B cell (primary cell): ENCODE results near the gene ARHGAP26. TPM values are rescaled to one million over a fixed set of nuclear protein-coding genes. Genes with fewer than 3 reads are reported as not detected.

Experiments used
- ATAC-seq: fragments of 200-7000 bp; cut with Tn5 transposase; one replicate; pipeline ENCODE4 v1.10.0; 2021; ENCODE audit warnings: low read depth, mild to moderate bottlenecking, moderate number of reproducible peaks, moderate library complexity
- CTCF ChIA-PET: fragments of 350-600 bp; sonication (Branson Sonifier 250); formaldehyde crosslinking; loops from one replicate; lab custom pipeline; 2021; ENCODE audit warnings: antibody characterized with exemption, inconsistent platforms; lab: Charles Lee
- POLR2A ChIA-PET: fragments of 350-600 bp; sonication (Branson Sonifier 250); formaldehyde crosslinking; loops from one replicate; lab custom pipeline; 2021; ENCODE audit warnings: antibody characterized with exemption; lab: Charles Lee
- DNase-seq: peaks from one replicate; pipeline ENCODE4 v3.0.0; 2013
- H2AFZ ChIP-seq: 2 replicates; pipeline ENCODE4 v1.6.1; 2012; ENCODE audit warnings: mild to moderate bottlenecking, low read depth, low read length; ENCODE audit not compliant: insufficient read depth, poor library complexity, severe bottlenecking
- H3K27ac ChIP-seq, 2 donors: 1 replicate in 1 of 2; 2 replicates in 1 of 2; pipeline ENCODE4 v1.5.1; 2012 to 2013; ENCODE audit warnings: low read length in 2 of 2, mild to moderate bottlenecking in 2 of 2, moderate library complexity in 1 of 2
- H3K27me3 ChIP-seq, 4 experiments: fragments of 200-600 bp in 1 of 4; sonication (generic) in 1 of 4; replicated peaks in 1 of 4; 1 replicate in 2 of 4; 2 replicates in 2 of 4; pipeline versions ENCODE4 v1.6.1 to v1.7.0; 2013 to 2016; ENCODE audit warnings: low read length in 3 of 4, mild to moderate bottlenecking in 2 of 4, mixed read lengths in 1 of 4, moderate library complexity in 1 of 4; ENCODE audit not compliant: insufficient read depth in 4 of 4, control insufficient read depth in 3 of 4; ENCODE audit errors: control extremely low read depth in 1 of 4
- H3K36me3 ChIP-seq, 2 experiments: replicated peaks in 1 of 2; 1 replicate in 1 of 2; 2 replicates in 1 of 2; pipeline versions ENCODE4 v1.6.1 to v1.7.1; 2013; ENCODE audit warnings: low read length in 1 of 2; ENCODE audit not compliant: insufficient read depth in 2 of 2, control insufficient read depth in 1 of 2; ENCODE audit errors: control extremely low read depth in 1 of 2, extremely low read depth in 1 of 2
- H3K4me1 ChIP-seq, 2 donors: fragments of 200-600 bp in 1 of 2; sonication (generic) in 1 of 2; 1 replicate in 1 of 2; 2 replicates in 1 of 2; pipeline versions ENCODE4 v1.5.1 to v1.6.1; 2013 to 2017; ENCODE audit warnings: low read length in 2 of 2; ENCODE audit not compliant: control insufficient read depth in 2 of 2, insufficient read depth in 2 of 2
- H3K4me2 ChIP-seq: replicated peaks from 2 replicates; pipeline ENCODE3; 2012; ENCODE audit warnings: mild to moderate bottlenecking, low read depth, low read length; ENCODE audit not compliant: poor library complexity, severe bottlenecking
- H3K4me3 ChIP-seq, 5 experiments: fragments of 200-600 bp in 1 of 5; sonication (generic) in 1 of 5; 1 replicate in 3 of 5; 2 replicates in 2 of 5; pipeline versions ENCODE4 v1.5.1 to v1.7.0; 2011 to 2016; ENCODE audit warnings: low read length in 4 of 5, mild to moderate bottlenecking in 4 of 5, low read depth in 2 of 5, control low read depth in 1 of 5, moderate library complexity in 1 of 5; ENCODE audit not compliant: insufficient read depth in 1 of 5; ENCODE audit errors: control extremely low read depth in 1 of 5, extremely low read depth in 1 of 5
- H3K79me2 ChIP-seq: fragments of 200-600 bp; sonication (generic); one replicate; pipeline ENCODE4 v1.6.0; 2016; ENCODE audit warnings: low read length; ENCODE audit not compliant: control insufficient read depth, insufficient read depth
- H3K9ac ChIP-seq: fragments of 200-600 bp; sonication (generic); 2 replicates; pipeline ENCODE4 v1.6.1; 2017; ENCODE audit warnings: mild to moderate bottlenecking, low read length, moderate library complexity
- H3K9me3 ChIP-seq, 3 donors: one replicate each; pipeline versions ENCODE4 v1.6.1 to v1.7.1; 2013; ENCODE audit warnings: low read length in 2 of 3; ENCODE audit not compliant: control insufficient read depth in 2 of 3, insufficient read depth in 1 of 3; ENCODE audit errors: control extremely low read depth in 1 of 3
- H4K20me1 ChIP-seq: 2 replicates; pipeline ENCODE4 v1.6.0; 2012; ENCODE audit warnings: mild to moderate bottlenecking, low read length; ENCODE audit not compliant: insufficient read depth, control insufficient read depth, poor library complexity, severe bottlenecking
- H3K27ac Mint-ChIP-seq: one replicate; pipeline ENCODE4 v1.8.0; 2021; ENCODE audit warnings: mixed read lengths
- H3K27me3 Mint-ChIP-seq: one replicate; pipeline ENCODE4 v1.8.0; 2021; ENCODE audit warnings: mixed read lengths
- H3K4me1 Mint-ChIP-seq: one replicate; pipeline ENCODE4 v1.8.0; 2021; ENCODE audit warnings: mixed read lengths
- H3K4me3 Mint-ChIP-seq: one replicate; pipeline ENCODE4 v1.8.0; 2021; ENCODE audit warnings: mixed read lengths
- H3K9me3 Mint-ChIP-seq: one replicate; pipeline ENCODE4 v1.8.0; 2022; ENCODE audit warnings: mixed read lengths; ENCODE audit not compliant: insufficient read depth
- EZH2 ChIP-seq: IDR thresholded peaks from 2 replicates; pipeline ENCODE4 v1.6.1; 2012; ENCODE audit warnings: borderline replicate concordance, low read depth, mild to moderate bottlenecking, moderate library complexity, low read length; ENCODE audit not compliant: insufficient read depth, poor library complexity, severe bottlenecking
- WGBS: methylation state at CpG from one replicate; pipeline ENCODE4 v1.1.5; 2013; ENCODE audit warnings: missing lambda C conversion rate; ENCODE audit not compliant: insufficient coverage; 5-methylcytosine and 5-hydroxymethylcytosine counted together
- intact Hi-C: fragments of 100-400 bp; cut with micrococcal nuclease; formaldehyde crosslinking; loops from one replicate; pipeline ENCODE4 v1.10.0; 2022
- polyA plus RNA-seq: library from polyadenylated mRNA; depleted of rRNA; stranded (reverse); fragments of >200 nt; gene quantifications from 2 replicates; pipeline ENCODE4 v1.2.3, GENCODE V29; 2012
- total RNA-seq, 2 donors: library from RNA; stranded (reverse); fragments of 120-200 nt in 1 of 2; gene quantifications; 1 replicate in 1 of 2; 2 replicates in 1 of 2; pipeline versions ENCODE4 v1.2.3 to v1.2.4, GENCODE V29; 2013 to 2022
- TF ChIP-seq, protein P1 (sequence below): fragments of 200-600 bp; IDR thresholded peaks from one replicate; pipeline ENCODE4 v1.8.0; 2022; ENCODE audit warnings: antibody characterized with exemption, mild to moderate bottlenecking

The ARHGAP26 gene
- total and polyA plus RNA-seq, 2 donors (not counting 1 experiment from before 2014, with no cell fraction given): 1.8 to 22.5 TPM

DNA sequence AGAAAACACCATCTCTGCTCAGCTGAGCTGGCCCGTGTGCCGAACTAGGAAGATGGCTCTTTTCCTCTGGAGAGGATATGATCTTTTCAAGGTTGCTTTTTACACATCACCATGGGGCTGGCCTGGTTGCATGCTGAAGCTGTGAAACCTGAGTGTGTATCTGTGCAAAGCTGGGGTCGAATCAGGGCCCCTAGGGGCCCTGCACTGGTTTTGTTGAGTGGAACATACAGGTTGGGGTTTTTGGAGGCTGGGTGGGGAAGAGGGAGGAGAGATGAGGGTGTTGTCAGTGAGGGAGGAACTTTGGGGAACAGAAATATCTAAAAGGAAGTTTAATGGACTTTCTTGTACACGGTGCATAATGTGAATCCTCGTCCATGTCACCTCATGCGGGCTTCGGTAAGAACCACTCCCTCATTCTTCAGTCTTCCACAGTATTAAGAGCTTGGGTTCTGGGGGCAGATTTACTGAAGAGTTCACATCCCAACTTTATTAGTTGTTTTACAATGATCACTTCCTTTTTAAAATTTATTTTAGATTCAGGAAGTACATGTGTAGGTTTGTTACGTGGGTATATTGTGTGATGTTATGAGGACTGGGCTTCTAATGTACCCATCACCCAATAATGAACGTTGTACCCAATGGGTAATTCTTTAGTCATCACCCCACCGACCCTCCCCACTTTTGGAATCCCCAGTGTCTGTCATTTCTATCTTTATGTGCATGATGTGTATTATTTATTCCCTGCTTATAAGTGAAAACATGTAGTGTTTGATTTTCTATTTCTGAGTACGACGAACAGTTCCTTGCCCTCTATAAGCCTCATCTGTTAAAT is 395.1 kb downstream of the ARHGAP26 start:
- no peak overlapping the region for H3K4me3 ChIP-seq
- WGBS: 8% methylated on average over 1 of the region's 12 CpGs
- peaks cover 5 to 7% of the 10 kb centered on the region in 2 donors for H3K4me1 ChIP-seq
- H3K27ac Mint-ChIP-seq: no peak overlapping the region
- H3K27ac ChIP-seq: no peak overlapping the region
- H3K36me3 ChIP-seq: peaks cover 0 to 2% of the 10 kb centered on the region in 2 experiments
- H3K9ac ChIP-seq: no peak overlapping the region
- no peak for ATAC-seq
- H3K79me2 ChIP-seq: no peaks in the 10 kb centered on the region
- H4K20me1 ChIP-seq: no peaks in the 10 kb centered on the region
- H3K27me3 Mint-ChIP-seq: no peaks in the 10 kb centered on the region
- H3K4me1 Mint-ChIP-seq: peaks cover 11% of the 10 kb centered on the region
- H3K4me2 ChIP-seq: no peak overlapping the region
- no peaks in the 10 kb centered on the region for H3K27me3 ChIP-seq
- no peaks in the 10 kb centered on the region for H3K9me3 ChIP-seq
- intact Hi-C loops: no loop called here
- POLR2A ChIA-PET: no interaction called here
- no peak for TF ChIP-seq EZH2
- TF ChIP-seq, protein P1, sequence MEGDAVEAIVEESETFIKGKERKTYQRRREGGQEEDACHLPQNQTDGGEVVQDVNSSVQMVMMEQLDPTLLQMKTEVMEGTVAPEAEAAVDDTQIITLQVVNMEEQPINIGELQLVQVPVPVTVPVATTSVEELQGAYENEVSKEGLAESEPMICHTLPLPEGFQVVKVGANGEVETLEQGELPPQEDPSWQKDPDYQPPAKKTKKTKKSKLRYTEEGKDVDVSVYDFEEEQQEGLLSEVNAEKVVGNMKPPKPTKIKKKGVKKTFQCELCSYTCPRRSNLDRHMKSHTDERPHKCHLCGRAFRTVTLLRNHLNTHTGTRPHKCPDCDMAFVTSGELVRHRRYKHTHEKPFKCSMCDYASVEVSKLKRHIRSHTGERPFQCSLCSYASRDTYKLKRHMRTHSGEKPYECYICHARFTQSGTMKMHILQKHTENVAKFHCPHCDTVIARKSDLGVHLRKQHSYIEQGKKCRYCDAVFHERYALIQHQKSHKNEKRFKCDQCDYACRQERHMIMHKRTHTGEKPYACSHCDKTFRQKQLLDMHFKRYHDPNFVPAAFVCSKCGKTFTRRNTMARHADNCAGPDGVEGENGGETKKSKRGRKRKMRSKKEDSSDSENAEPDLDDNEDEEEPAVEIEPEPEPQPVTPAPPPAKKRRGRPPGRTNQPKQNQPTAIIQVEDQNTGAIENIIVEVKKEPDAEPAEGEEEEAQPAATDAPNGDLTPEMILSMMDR: no peak
- DNase-seq: no peak
- no peak overlapping the region for H3K4me3 Mint-ChIP-seq
- H3K9me3 Mint-ChIP-seq: no peaks in the 10 kb centered on the region
- CTCF ChIA-PET: no interaction called here
- H2AFZ ChIP-seq: no peak overlapping the region

DNA sequence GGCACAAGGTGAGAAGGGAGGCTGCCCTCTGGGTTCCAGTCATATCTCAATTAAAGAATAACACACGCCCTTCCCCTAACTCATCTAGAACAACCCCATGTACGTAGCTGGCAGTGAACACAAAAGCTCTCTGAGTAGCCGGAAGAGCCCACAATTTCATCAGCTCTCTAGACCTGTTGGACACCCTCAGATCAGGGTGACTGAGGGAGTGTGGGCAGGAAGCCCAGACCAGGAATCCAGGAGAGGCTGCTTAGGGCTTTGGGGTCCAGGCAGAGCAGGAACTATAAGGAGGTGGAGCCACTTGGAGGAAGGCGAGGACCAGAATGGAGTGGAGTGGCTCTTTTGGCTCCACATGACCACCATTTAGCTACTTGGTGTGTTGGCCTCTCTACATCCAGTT is 395.9 kb downstream of the ARHGAP26 start:
- no peak overlapping the region for H3K27ac Mint-ChIP-seq
- ATAC-seq (no peak), DNase-seq (no peak)
- H3K27me3 Mint-ChIP-seq: no peaks in the 10 kb centered on the region
- no peaks in the 10 kb centered on the region for H3K9me3 ChIP-seq
- TF ChIP-seq, protein P1: no peak
- TF ChIP-seq EZH2: no peak
- no peaks in the 10 kb centered on the region for H3K27me3 ChIP-seq
- H4K20me1 ChIP-seq: no peaks in the 10 kb centered on the region
- no peak overlapping the region for H3K4me3 Mint-ChIP-seq
- H2AFZ ChIP-seq: no peak overlapping the region
- no peak overlapping the region for H3K27ac ChIP-seq
- H3K4me1 Mint-ChIP-seq: peaks cover 11% of the 10 kb centered on the region
- ChIA-PET POLR2A (no interaction called here), CTCF (no interaction called here)
- peaks cover 0 to 2% of the 10 kb centered on the region in 2 experiments for H3K36me3 ChIP-seq
- intact Hi-C loops: no loop called here
- no peak overlapping the region for H3K9ac ChIP-seq
- peaks cover 5 to 7% of the 10 kb centered on the region in 2 donors for H3K4me1 ChIP-seq
- WGBS: 93% methylated on average over 4 of the region's 4 CpGs
- H3K79me2 ChIP-seq: no peaks in the 10 kb centered on the region
- H3K9me3 Mint-ChIP-seq: no peaks in the 10 kb centered on the region
- H3K4me3 ChIP-seq: no peak overlapping the region
- H3K4me2 ChIP-seq: no peak overlapping the region
